Eye (tissue), 1 donor: ENCODE data around the gene EDN2.

Experiments used
- DNase-seq: peaks from one replicate; pipeline ENCODE4 v3.0.0-alpha.2; 2015

Gene EDN2

DNA sequence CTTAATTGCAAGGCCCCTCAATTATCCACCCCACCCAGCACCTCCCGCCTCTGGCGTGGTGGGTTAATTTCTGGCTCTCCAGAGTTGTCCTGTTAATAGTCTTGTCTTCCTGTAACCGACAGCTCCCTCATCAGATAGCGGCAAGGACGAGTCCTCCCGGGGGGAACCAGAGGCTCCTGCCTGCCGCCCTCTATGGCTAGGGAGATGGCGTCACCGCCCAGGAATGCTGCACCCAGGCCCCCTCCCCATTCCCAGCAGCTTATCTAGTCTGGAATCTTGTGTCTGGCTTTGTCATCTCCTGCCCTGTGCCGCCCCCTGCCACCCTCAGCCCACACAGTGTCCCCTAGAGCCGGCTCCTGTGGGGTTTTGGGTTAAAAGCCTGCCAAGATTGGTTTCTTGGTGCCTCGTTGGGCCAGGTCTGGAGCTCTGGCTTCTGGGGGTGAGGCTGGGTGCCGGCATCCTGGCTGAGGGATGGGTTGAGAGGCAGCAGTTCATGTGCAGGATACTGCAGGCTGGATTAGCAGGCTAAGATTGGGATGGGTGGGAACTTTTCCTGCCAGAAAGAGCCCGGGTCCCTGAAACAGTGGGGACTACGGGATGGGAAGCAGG lies 48.8 kb downstream of the EDN2 start:
- DNase-seq: peak; percentile 87

- no peak for DNase-seq
Observed at GRCh38 chr1:41434748-41435449, 49.6 kb downstream of the EDN2 start.

DNA sequence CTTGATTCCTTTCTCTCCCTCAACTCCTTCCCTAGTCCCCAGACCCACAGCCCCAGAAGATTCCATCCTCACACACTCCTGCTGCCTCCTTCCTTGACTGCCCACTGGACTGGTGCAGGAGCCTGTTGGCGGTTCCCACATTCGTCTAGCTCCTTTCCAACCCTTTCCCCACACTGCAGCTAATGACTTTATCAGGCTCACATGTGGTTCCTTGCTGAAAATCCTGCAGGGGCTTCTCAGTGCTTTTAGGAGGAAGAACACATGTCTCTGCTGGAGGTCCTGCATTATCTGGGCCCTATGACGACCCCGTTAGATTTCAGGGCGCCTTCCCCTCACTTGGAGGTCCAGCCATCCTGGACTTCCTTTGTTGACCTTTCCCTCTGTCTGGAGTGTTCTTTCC lies 50.2 kb downstream of the EDN2 start:
- DNase-seq: no peak

DNA sequence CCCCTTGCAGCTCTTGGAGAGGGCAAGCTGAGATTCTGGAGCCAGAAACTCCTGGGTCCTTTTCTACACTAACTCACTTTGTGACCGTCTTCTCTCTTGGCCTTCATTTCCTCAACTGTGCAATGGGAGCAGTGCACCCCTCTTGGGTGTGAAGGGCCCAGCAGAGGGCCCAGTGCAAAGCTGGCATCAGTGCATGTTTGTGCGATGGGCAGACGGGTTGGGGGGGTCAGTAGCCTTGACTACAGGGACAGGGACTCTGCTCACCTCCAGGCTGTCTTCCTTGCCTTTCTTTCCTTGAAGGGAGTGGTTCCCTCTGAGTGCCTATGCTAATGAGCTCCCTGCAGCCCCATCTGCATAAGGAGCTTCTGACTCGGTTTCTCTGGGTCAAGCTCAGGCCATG lies 51.0 kb downstream of the EDN2 start:
- no peak for DNase-seq

DNA sequence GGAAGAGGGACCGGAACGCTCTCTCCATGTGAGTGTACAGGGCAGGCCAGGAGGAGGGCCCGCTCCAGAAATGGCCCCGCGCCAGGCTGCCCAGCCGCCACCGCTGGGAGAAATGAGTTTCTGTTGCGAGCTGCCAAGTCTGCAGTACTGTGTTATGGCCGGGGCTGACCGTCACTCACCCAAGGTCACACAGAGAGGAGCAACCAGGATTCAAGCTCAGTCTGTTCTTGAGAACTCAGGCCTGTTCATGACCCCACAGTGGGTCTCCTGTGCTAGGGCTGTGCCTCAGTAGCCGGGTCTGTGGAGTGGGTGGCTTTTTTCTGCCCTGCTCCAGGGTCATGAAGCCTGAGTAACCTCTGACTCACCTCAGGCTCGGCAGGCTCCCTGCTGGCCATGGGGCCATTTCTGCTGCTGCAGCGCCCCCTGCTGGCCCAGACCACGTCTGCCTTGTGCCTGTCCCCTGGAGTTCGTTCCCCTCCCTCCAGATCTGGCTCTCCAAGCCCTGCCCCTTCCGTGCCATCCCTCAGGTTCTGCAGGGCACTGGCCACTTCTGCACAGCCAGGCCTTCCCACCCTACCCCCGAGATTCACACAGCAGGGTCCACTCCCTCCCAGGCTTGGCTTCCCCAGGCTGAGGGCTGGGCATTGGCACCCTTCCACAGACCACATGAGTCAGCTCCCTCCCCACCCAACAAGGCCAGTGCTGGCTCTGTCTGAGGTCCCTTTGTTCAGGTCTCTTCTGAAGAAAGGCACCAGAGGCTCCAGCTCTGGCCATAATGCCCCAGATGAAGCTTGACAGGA lies 51.8 kb downstream of the EDN2 start:
- peak; percentile 89 for DNase-seq

- DNase-seq: no peak
Observed at GRCh38 chr1:41431490-41432350, 52.8 kb downstream of the EDN2 start.

DNA sequence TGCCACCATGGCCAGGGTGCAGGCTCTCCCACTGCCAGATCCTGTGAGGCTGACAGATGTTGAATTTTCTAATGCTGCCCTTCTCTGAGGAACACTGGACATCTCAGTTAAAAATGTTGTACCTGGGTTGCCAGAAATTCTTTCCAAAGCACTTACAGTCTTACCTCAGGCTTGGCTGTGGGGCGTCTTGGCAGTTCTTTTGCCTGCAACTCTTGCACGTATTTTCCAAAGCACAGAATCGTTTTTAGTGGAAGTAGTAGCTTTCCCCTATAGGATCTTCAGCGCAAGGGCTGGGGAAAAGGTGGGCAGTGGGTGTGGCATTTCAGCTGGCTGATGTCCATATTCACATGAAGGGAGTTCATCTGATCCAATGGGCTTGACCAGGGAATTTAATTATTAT lies 53.9 kb downstream of the EDN2 start:
- no peak for DNase-seq

- no peak for DNase-seq
Observed at GRCh38 chr1:41430069-41430468, 54.4 kb downstream of the EDN2 start.

DNA sequence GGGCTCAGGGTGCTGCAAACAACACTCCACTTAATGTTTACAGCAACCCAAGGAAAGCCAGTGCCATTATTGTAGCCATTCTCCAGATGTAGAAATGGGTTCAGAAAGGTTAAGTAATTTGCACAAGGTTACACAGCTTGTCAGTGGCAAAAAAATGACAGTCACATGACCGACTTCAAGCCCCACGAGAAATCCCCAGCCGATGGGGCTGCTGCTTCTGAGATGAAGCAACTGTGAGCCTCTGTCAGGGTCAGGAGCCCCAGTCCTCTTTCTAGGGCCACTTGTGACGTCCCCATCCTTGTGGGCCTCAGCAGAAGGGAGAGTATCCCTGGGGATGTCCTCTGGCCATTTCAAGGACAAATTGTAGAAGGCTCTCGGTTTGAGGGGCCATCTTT lies 54.8 kb downstream of the EDN2 start:
- no peak for DNase-seq
